ENCODE data around the gene GDF11.

The GDF11 gene

DNA sequence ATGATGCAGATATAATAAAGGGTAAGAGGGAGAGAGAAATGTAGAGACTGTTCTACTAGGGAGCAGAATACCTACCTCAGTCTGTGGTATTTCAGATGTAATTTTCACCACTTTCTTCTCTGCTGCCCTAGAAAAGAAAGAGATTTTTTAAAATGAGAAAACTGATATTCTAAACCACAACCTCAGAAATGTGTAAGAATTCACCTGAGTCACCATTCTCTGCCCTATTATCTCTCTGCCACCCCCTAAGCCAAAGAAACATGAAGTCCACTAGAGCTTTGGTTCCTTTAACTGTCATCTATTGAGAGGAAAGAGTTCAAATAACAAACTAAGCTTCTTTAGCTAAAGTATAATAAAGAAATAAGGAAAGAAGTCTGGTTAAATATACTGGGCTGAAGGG is 53.0 kb downstream of the GDF11 start:
- ChIA-PET CTCF (interaction anchor here (0.6 to 5.2 kb wide), 10 partner anchors 8 to 139 kb away, joined by 3 to 79 read pairs (median 4); partner anchors contain the start of gene DNAJC14), POLR2A (interaction anchor here (0.6 to 1.7 kb wide), 4 partner anchors 10 to 52 kb away, joined by 3 to 5 read pairs (median 4); partner anchors contain the start of genes DNAJC14 and SARNP)
- no peak for TF ChIP-seq MYNN (tag by site-specific recombination; IDR thresholded peaks at IDR 0.05; ENCODE audit: borderline replicate concordance)
- no peak for TF ChIP-seq RBAK (tag by site-specific recombination; IDR thresholded peaks at IDR 0.05)
- no peak for TF ChIP-seq ZNF324 (tag by site-specific recombination; IDR thresholded peaks at IDR 0.05)
- TF ChIP-seq, protein P1, sequence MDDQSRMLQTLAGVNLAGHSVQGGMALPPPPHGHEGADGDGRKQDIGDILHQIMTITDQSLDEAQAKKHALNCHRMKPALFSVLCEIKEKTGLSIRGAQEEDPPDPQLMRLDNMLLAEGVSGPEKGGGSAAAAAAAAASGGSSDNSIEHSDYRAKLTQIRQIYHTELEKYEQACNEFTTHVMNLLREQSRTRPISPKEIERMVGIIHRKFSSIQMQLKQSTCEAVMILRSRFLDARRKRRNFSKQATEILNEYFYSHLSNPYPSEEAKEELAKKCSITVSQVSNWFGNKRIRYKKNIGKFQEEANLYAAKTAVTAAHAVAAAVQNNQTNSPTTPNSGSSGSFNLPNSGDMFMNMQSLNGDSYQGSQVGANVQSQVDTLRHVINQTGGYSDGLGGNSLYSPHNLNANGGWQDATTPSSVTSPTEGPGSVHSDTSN (CRISPR knock-in tag; IDR thresholded peaks at IDR 0.05), result no peak
- TF ChIP-seq ZNF785 (tag by site-specific recombination; IDR thresholded peaks at IDR 0.05), result no peak
- TF ChIP-seq, protein P2, sequence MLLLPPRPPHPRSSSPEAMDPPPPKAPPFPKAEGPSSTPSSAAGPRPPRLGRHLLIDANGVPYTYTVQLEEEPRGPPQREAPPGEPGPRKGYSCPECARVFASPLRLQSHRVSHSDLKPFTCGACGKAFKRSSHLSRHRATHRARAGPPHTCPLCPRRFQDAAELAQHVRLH (tag by site-specific recombination; IDR thresholded peaks at IDR 0.05), result no peak
- TF ChIP-seq, protein P3, sequence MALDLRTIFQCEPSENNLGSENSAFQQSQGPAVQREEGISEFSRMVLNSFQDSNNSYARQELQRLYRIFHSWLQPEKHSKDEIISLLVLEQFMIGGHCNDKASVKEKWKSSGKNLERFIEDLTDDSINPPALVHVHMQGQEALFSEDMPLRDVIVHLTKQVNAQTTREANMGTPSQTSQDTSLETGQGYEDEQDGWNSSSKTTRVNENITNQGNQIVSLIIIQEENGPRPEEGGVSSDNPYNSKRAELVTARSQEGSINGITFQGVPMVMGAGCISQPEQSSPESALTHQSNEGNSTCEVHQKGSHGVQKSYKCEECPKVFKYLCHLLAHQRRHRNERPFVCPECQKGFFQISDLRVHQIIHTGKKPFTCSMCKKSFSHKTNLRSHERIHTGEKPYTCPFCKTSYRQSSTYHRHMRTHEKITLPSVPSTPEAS (tag by site-specific recombination; IDR thresholded peaks at IDR 0.05), result no peak
- no peak for TF ChIP-seq ZNF121 (tag by site-specific recombination; IDR thresholded peaks at IDR 0.05)
- TF ChIP-seq, protein P4, sequence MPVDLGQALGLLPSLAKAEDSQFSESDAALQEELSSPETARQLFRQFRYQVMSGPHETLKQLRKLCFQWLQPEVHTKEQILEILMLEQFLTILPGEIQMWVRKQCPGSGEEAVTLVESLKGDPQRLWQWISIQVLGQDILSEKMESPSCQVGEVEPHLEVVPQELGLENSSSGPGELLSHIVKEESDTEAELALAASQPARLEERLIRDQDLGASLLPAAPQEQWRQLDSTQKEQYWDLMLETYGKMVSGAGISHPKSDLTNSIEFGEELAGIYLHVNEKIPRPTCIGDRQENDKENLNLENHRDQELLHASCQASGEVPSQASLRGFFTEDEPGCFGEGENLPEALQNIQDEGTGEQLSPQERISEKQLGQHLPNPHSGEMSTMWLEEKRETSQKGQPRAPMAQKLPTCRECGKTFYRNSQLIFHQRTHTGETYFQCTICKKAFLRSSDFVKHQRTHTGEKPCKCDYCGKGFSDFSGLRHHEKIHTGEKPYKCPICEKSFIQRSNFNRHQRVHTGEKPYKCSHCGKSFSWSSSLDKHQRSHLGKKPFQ (tag by site-specific recombination; IDR thresholded peaks at IDR 0.05), result no peak
- TF ChIP-seq BCL11B (tag by site-specific recombination; IDR thresholded peaks at IDR 0.05; ENCODE audit: low read depth), result no peak
- Histone ChIP-seq H3K27ac (ENCODE audit: extremely low read depth, low read depth, low read length) (no peak overlapping the region), H3K4me1 (ENCODE audit: control insufficient read depth, insufficient read depth, low read length) (no peaks in the 10 kb centered on the region; the same call in 1 of the 2 replicates), H3K4me3 (ENCODE audit: low read depth, low read length) (no peak overlapping the region), H3K36me3 (ENCODE audit: control insufficient read depth in 2 of 2, insufficient read depth in 1 of 2, low read length in 2 of 2) (peaks cover 80 to 86% of the 10 kb centered on the region in 2 experiments), H3K9me3 (ENCODE audit: control insufficient read depth, insufficient read depth, low read depth, low read length) (no peaks in the 10 kb centered on the region)

DNA sequence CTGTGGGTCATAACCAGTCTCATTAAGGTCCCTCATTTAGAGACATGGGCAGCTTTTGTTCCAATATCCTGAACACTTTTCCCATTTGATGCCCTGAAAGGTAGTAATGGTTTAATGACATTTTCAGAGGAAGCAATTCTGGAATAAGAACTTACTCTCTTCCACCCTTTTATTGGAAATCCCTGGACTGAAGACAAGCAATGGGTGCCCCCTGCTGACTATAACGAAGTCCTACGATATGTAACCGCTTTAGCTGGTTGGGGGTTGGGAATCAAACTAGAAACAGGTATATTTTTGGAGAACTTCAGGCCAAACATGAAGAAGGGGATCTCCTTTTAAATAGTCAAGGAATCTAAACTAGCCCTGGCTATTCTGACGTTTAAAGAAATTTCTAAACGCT is 54.1 kb downstream of the GDF11 start:
- Histone ChIP-seq H3K9me3 (ENCODE audit: control insufficient read depth, insufficient read depth, low read depth, low read length) (no peaks in the 10 kb centered on the region), H3K36me3 (ENCODE audit: control insufficient read depth in 2 of 2, insufficient read depth in 1 of 2, low read length in 2 of 2) (peaks cover 82 to 89% of the 10 kb centered on the region in 2 experiments), H3K4me1 (ENCODE audit: control insufficient read depth, insufficient read depth, low read length) (no peaks in the 10 kb centered on the region; the same call in 1 of the 2 replicates), H3K4me3 (ENCODE audit: low read depth, low read length) (no peak overlapping the region), H3K27ac (ENCODE audit: extremely low read depth, low read depth, low read length) (no peak overlapping the region)
- ChIA-PET POLR2A (interaction anchor here (1.7 kb wide), 1 partner anchor 53 kb away, joined by 5 read pairs; no protein-coding TSS in a partner anchor), CTCF (interaction anchor here (0.6 to 5.2 kb wide), 15 partner anchors 9 to 137 kb away, joined by 3 to 79 read pairs (median 4); partner anchors contain the start of genes ORMDL2 and SARNP)
- TF ChIP-seq, protein P2 (tag by site-specific recombination; IDR thresholded peaks at IDR 0.05), result no peak
- TF ChIP-seq TRIM28 (IDR thresholded peaks at IDR 0.05; ENCODE audit: borderline replicate concordance, low read length), result no peak
- TF ChIP-seq ZNF10 (tag by site-specific recombination; IDR thresholded peaks at IDR 0.05), result no peak
- no peak for TF ChIP-seq ZNF530 (tag by site-specific recombination; IDR thresholded peaks at IDR 0.05; ENCODE audit: low read depth)
- TF ChIP-seq, protein P5, sequence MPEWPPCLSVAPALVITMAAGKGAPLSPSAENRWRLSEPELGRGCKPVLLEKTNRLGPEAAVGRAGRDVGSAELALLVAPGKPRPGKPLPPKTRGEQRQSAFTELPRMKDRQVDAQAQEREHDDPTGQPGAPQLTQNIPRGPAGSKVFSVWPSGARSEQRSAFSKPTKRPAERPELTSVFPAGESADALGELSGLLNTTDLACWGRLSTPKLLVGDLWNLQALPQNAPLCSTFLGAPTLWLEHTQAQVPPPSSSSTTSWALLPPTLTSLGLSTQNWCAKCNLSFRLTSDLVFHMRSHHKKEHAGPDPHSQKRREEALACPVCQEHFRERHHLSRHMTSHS (tag by site-specific recombination; IDR thresholded peaks at IDR 0.05), result no peak
- TF ChIP-seq ZNF549 (tag by site-specific recombination; IDR thresholded peaks at IDR 0.05), result no peak
- no peak for TF ChIP-seq ZNF292 (tag by site-specific recombination; IDR thresholded peaks at IDR 0.05; ENCODE audit: borderline replicate concordance, low read depth)
- TF ChIP-seq, protein P6, sequence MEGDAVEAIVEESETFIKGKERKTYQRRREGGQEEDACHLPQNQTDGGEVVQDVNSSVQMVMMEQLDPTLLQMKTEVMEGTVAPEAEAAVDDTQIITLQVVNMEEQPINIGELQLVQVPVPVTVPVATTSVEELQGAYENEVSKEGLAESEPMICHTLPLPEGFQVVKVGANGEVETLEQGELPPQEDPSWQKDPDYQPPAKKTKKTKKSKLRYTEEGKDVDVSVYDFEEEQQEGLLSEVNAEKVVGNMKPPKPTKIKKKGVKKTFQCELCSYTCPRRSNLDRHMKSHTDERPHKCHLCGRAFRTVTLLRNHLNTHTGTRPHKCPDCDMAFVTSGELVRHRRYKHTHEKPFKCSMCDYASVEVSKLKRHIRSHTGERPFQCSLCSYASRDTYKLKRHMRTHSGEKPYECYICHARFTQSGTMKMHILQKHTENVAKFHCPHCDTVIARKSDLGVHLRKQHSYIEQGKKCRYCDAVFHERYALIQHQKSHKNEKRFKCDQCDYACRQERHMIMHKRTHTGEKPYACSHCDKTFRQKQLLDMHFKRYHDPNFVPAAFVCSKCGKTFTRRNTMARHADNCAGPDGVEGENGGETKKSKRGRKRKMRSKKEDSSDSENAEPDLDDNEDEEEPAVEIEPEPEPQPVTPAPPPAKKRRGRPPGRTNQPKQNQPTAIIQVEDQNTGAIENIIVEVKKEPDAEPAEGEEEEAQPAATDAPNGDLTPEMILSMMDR (tag by site-specific recombination; IDR thresholded peaks at IDR 0.05), result peak; percentile 50; the same call in 1 of the 2 replicates
- TF ChIP-seq, protein P7, sequence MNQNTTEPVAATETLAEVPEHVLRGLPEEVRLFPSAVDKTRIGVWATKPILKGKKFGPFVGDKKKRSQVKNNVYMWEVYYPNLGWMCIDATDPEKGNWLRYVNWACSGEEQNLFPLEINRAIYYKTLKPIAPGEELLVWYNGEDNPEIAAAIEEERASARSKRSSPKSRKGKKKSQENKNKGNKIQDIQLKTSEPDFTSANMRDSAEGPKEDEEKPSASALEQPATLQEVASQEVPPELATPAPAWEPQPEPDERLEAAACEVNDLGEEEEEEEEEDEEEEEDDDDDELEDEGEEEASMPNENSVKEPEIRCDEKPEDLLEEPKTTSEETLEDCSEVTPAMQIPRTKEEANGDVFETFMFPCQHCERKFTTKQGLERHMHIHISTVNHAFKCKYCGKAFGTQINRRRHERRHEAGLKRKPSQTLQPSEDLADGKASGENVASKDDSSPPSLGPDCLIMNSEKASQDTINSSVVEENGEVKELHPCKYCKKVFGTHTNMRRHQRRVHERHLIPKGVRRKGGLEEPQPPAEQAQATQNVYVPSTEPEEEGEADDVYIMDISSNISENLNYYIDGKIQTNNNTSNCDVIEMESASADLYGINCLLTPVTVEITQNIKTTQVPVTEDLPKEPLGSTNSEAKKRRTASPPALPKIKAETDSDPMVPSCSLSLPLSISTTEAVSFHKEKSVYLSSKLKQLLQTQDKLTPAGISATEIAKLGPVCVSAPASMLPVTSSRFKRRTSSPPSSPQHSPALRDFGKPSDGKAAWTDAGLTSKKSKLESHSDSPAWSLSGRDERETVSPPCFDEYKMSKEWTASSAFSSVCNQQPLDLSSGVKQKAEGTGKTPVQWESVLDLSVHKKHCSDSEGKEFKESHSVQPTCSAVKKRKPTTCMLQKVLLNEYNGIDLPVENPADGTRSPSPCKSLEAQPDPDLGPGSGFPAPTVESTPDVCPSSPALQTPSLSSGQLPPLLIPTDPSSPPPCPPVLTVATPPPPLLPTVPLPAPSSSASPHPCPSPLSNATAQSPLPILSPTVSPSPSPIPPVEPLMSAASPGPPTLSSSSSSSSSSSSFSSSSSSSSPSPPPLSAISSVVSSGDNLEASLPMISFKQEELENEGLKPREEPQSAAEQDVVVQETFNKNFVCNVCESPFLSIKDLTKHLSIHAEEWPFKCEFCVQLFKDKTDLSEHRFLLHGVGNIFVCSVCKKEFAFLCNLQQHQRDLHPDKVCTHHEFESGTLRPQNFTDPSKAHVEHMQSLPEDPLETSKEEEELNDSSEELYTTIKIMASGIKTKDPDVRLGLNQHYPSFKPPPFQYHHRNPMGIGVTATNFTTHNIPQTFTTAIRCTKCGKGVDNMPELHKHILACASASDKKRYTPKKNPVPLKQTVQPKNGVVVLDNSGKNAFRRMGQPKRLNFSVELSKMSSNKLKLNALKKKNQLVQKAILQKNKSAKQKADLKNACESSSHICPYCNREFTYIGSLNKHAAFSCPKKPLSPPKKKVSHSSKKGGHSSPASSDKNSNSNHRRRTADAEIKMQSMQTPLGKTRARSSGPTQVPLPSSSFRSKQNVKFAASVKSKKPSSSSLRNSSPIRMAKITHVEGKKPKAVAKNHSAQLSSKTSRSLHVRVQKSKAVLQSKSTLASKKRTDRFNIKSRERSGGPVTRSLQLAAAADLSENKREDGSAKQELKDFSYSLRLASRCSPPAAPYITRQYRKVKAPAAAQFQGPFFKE (tag by site-specific recombination; IDR thresholded peaks at IDR 0.05; ENCODE audit: borderline replicate concordance), result no peak
